ENCODE data around the gene PLEKHH1. TPM values are rescaled to one million over a fixed set of nuclear protein-coding genes. Genes with fewer than 3 reads are reported as not detected.
A peak's percentile ranks its signal among the peaks of the same experiment; 100 is the strongest.

The PLEKHH1 gene
- total RNA-seq, 1 experiment from 2014 or later, result 35.3 TPM

DNA sequence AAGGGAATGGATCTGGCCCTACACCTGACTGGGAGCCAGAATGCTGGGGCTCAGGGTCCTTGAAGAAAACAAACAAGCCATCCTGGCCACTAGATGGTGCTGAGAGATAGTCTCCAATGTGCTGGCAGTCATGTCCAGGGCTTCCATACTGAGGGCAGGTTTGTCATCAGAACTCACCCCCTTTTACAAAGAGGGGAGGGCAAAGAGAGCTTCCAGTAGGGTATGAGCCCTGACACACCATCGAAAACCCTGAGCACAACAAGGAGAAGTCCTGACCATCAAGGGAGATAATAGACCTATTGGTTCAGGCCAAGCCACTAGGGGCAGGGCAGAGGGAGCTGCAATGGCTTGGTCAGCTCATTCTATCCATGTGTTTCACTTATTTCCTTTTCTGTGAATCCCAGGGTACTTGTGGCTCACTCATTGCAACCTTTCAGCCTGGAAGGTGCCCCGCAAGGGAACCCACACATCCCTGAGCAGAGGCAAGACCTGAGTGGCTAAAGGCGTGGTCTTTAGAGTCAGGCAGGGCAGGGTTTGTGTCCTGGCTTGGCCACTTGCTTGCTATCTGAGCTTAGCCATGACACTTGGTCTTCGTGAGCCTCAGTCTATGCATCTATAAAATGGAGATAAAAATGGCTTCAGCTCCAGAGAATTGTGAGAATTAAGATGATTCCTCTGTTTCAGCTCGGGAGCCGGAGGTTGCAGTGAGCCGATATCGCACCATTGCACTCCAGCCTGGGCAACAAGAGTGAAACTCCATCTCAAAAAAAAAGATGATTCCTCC lies 6.2 kb upstream of the PLEKHH1 start:
- no peak overlapping the region for H2BK5ac ChIP-seq (ENCODE audit: insufficient read length, low read length)
- no peaks in the 10 kb centered on the region for H3K9me3 Mint-ChIP-seq
- no peak overlapping the region for H4K5ac ChIP-seq (ENCODE audit: insufficient read length, low read depth, low read length)
- no peaks in the 10 kb centered on the region for H3K27me3 ChIP-seq (ENCODE audit: insufficient read depth, low read length)
- no peak overlapping the region for H2BK15ac ChIP-seq (ENCODE audit: low read depth, low read length)
- H3K23ac ChIP-seq (ENCODE audit: insufficient read length, low read depth, low read length), result no peak overlapping the region
- H3K18ac ChIP-seq (ENCODE audit: insufficient read length, low read depth, low read length), result peak overlapping the region; percentile 34
- H3K4me1 ChIP-seq (ENCODE audit: insufficient read depth, low read length), result no peaks in the 10 kb centered on the region; the same call in 1 of the 2 replicates
- H3K79me2 ChIP-seq (ENCODE audit: insufficient read depth, low read length), result no peaks in the 10 kb centered on the region
- H3K4ac ChIP-seq (ENCODE audit: low read depth, low read length), result no peak overlapping the region
- no peak overlapping the region for H3K9ac ChIP-seq (ENCODE audit: extremely low read depth, insufficient read length, low read length)
- H2BK20ac ChIP-seq (ENCODE audit: low read depth, low read length, poor library complexity, severe bottlenecking), result no peak overlapping the region
- TF ChIP-seq, protein P1, sequence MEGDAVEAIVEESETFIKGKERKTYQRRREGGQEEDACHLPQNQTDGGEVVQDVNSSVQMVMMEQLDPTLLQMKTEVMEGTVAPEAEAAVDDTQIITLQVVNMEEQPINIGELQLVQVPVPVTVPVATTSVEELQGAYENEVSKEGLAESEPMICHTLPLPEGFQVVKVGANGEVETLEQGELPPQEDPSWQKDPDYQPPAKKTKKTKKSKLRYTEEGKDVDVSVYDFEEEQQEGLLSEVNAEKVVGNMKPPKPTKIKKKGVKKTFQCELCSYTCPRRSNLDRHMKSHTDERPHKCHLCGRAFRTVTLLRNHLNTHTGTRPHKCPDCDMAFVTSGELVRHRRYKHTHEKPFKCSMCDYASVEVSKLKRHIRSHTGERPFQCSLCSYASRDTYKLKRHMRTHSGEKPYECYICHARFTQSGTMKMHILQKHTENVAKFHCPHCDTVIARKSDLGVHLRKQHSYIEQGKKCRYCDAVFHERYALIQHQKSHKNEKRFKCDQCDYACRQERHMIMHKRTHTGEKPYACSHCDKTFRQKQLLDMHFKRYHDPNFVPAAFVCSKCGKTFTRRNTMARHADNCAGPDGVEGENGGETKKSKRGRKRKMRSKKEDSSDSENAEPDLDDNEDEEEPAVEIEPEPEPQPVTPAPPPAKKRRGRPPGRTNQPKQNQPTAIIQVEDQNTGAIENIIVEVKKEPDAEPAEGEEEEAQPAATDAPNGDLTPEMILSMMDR (conservative IDR thresholded peaks at IDR 0.05), result peak; percentile 91
- H3K79me1 ChIP-seq (ENCODE audit: insufficient read depth, low read depth, low read length, poor library complexity, severe bottlenecking), result no peaks in the 10 kb centered on the region
- H3K36me3 Mint-ChIP-seq (ENCODE audit: insufficient read depth in 1 of 3, low read depth in 3 of 3), result no peaks in the 10 kb centered on the region
- H3K14ac ChIP-seq (ENCODE audit: insufficient read depth, low read length), result no peak overlapping the region
- no peak overlapping the region for H4K8ac ChIP-seq (replicated peaks; ENCODE audit: insufficient read length, low read depth, low read length)
- H3K9me3 ChIP-seq (ENCODE audit: control insufficient read depth, low read depth, low read length), result no peaks in the 10 kb centered on the region
- H3K4me2 ChIP-seq (ENCODE audit: insufficient read depth, insufficient read length, low read length), result no peak overlapping the region
- no CpG with 5 or more reads among the region's 8 CpGs for WGBS (ENCODE audit: extremely low coverage, insufficient read length, low lambda C conversion rate)
- no peak overlapping the region for H4K91ac ChIP-seq (ENCODE audit: insufficient read length, low read depth, low read length)
- peak overlapping the region in 1 of 3 experiments; percentile 60; a peak in 2 of 7 replicates for H3K27ac Mint-ChIP-seq
- H3K4me1 Mint-ChIP-seq, result peaks cover 7 to 11% of the 10 kb centered on the region in 2 experiments
- H3K4me3 Mint-ChIP-seq, result no peak overlapping the region; a peak in 1 of 5 replicates
- no peak overlapping the region for H3K27ac ChIP-seq (ENCODE audit: insufficient read length, low read depth, low read length)
- no peak overlapping the region for H3T11ph ChIP-seq (ENCODE audit: low read length)
- no peaks in the 10 kb centered on the region for H3K23me2 ChIP-seq (ENCODE audit: insufficient read length, low read depth, low read length, poor library complexity, severe bottlenecking)
- no peaks in the 10 kb centered on the region for H4K20me1 ChIP-seq (ENCODE audit: control insufficient read depth, insufficient read depth, insufficient read length)
- DNase-seq, result peak; percentile 76
- no peak overlapping the region for H3K56ac ChIP-seq (ENCODE audit: insufficient read length, low read depth, low read length)
- H2AFZ ChIP-seq (ENCODE audit: low read length), result no peak overlapping the region
- no peak overlapping the region for H2BK12ac ChIP-seq (ENCODE audit: insufficient read length, low read depth, low read length)
- H2BK120ac ChIP-seq (ENCODE audit: low read depth, low read length, poor library complexity, severe bottlenecking), result no peak overlapping the region
- H2AK5ac ChIP-seq (ENCODE audit: insufficient read length, low read length), result no peak overlapping the region
- H3K27me3 Mint-ChIP-seq (ENCODE audit: low read depth), result peaks cover 4% of the 10 kb centered on the region

Measured in H9 (cell line).